Fibroblast of mammary gland (primary cell): ENCODE measurements around the gene USP7.

Source experiments
- DNase-seq: peaks from one replicate; pipeline ENCODE4 v3.0.0-alpha.2; 2010; ENCODE audit warnings: low read depth
- H3K4me3 ChIP-seq: 2 replicates; pipeline ENCODE4 v1.5.1; 2011; ENCODE audit warnings: low read depth, mild to moderate bottlenecking, low read length, moderate library complexity; ENCODE audit not compliant: control insufficient read depth
- CTCF ChIP-seq: conservative IDR thresholded peaks from 2 replicates; pipeline ENCODE4 v1.5.1; 2011; ENCODE audit warnings: low read depth, low read length, inconsistent platforms; ENCODE audit not compliant: control insufficient read depth, insufficient read depth

Gene USP7

GRCh38 chr16:8887952-8888560, 75.7 kb downstream of the USP7 start:
- DNase-seq, result peak; percentile 83
- no peak for TF ChIP-seq CTCF
- H3K4me3 ChIP-seq, result no peak overlapping the region

GRCh38 chr16:8887431-8887765, 76.3 kb downstream of the USP7 start:
- no peak for DNase-seq
- no peak overlapping the region for H3K4me3 ChIP-seq
- no peak for TF ChIP-seq CTCF

DNA sequence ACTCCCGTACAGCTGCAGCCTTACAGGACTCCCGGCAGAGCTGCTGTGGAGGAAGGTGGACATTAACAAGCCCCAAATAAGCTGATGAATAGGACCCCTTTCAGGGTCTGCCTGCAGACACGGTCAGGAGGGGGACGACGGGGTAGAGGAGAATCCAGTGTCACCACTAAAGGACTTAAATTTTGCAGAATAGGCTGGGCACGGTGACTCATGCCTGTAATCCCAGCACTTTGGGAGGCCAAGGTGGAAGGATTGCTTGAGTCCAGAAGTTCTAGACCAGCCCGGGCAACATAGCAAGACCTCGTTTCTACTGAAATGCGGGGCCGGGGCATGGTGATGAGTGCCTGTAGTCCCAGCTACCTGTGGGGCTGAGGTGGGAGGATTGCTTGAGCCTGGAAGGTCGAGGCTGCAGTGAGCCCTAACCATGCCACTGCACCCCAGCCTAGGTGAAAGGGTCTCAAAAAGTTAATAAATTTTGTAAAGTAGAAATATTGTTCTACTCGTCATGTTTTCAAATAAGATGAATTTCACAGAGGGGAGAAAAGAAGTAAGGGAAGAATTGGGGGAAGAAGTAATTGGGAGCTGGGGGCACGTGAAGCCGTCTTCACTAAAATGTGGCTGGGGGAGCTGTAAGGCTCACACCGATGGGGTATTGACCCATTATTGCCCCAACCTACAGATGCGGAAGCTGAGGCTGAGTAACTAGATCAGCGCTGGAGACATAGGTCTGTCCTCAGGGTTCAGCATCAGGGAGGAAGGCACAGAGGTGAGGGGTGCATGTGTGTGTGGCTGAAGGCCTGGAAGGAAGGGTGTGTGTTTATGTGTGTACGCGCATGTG, 76.9 kb downstream of the USP7 start:
- DNase-seq, result no peak
- no peak overlapping the region for H3K4me3 ChIP-seq
- no peak for TF ChIP-seq CTCF

- no peak overlapping the region for H3K4me3 ChIP-seq
- TF ChIP-seq CTCF, result peak; percentile 12
- DNase-seq, result peak; percentile 52
These were observed 77.8 kb downstream of the USP7 start for GRCh38 chr16:8885674-8886592.

- no peak for DNase-seq
- H3K4me3 ChIP-seq, result no peak overlapping the region
- TF ChIP-seq CTCF, result no peak
These were observed 80.9 kb downstream of the USP7 start for GRCh38 chr16:8882725-8883377.

GRCh38 chr16:8882041-8882617, 81.6 kb downstream of the USP7 start, which contains the start of gene LITAFD:
TSS of gene LITAFD (plus strand) at chr16:8882351. CDS start at chr16:8884356, 2,005 bp downstream.
- no peak within 1 kb of the TSS for H3K4me3 ChIP-seq
- no peak for TF ChIP-seq CTCF
- no peak for DNase-seq
